Uterine smooth muscle cell (primary cell): ENCODE measurements around the gene PDE6H. TPM values are rescaled to one million over a fixed set of nuclear protein-coding genes. Genes with fewer than 3 reads are reported as not detected.

Experiments
- total RNA-seq: library from RNA; depleted of rRNA; stranded (reverse); fragments of >200 nt; gene quantifications from 2 replicates; pipeline ENCODE4 v1.2.3, GENCODE V29; 2014

The PDE6H gene
- not detected in 2 replicates for total RNA-seq

GRCh38 chr12:14972816-14973215 is at the start of gene PDE6H:
Gene PDE6H, plus strand, starts transcription at chr12:14973042. Its CDS starts 4,971 bp downstream, at chr12:14978013.

GRCh38 chr12:14938301-14938700 is 34.5 kb upstream of the PDE6H start, which contains the start of gene ERP27:
Gene ERP27, minus strand, starts transcription at chr12:14938537. Its CDS starts 29 bp downstream, at chr12:14938508.

GRCh38 chr12:14961466-14962152 is 11.2 kb upstream of the PDE6H start, which contains the start of gene ARHGDIB:
Gene ARHGDIB, minus strand, starts transcription at chr12:14961601. Its CDS starts 10,889 bp downstream, at chr12:14950712.

Other genes starting within 250 kb of the PDE6H start
- 5.2 and 12.4 TPM in 2 replicates for gene WBP11, start 169.6 kb upstream of the PDE6H start, total RNA-seq
- 0.50 and 0.66 TPM in 2 replicates for gene C12orf60, start 169.4 kb upstream of the PDE6H start, total RNA-seq
- gene SMCO3, start 158.9 kb upstream of the PDE6H start, total RNA-seq = 0.11 and 1.4 TPM in 2 replicates
- not detected in 2 replicates for gene ART4, start 129.5 kb upstream of the PDE6H start, total RNA-seq
- 4.0 and 45.0 TPM in 2 replicates for gene MGP, start 87.2 kb upstream of the PDE6H start, total RNA-seq
- gene ERP27, start 34.5 kb upstream of the PDE6H start, total RNA-seq = not detected in 2 replicates
- 2.7 and 3.9 TPM in 2 replicates for gene ARHGDIB, start 11.4 kb upstream of the PDE6H start, total RNA-seq
- not detected in 2 replicates for gene RERG, start 248.4 kb downstream of the PDE6H start, total RNA-seq